Stomach (tissue), 4 donors: ENCODE data around the gene LHFPL2.

ENCODE experiments used
- CTCF ChIP-seq, 7 experiments: fragments of 450-650 bp in 4 of 7; fragments of 200-600 bp in 3 of 7; sonication (generic) in 3 of 7; IDR thresholded peaks; one replicate each; pipeline ENCODE4 v1.5.1; 2016 to 2019; ENCODE audit warnings: antibody characterized with exemption in 7 of 7, control low read depth in 2 of 7, mild to moderate bottlenecking in 1 of 7
- EP300 ChIP-seq: sonication (generic); formaldehyde crosslinking; IDR thresholded peaks from one replicate; pipeline ENCODE4 v1.6.1; 2017; ENCODE audit warnings: antibody characterized with exemption

GRCh38 chr5:78671609-78672008 lies 23.0 kb upstream of the LHFPL2 start:
- TF ChIP-seq EP300, result no peak
- TF ChIP-seq CTCF (IDR thresholded peaks at IDR 0.05), result no peak
